GM12878 (cell line): ENCODE measurements around the gene ZNF436. TPM values are rescaled to one million over a fixed set of nuclear protein-coding genes. Genes with fewer than 3 reads are reported as not detected.

Experiments used
- ATAC-seq: fragments of 200-7000 bp; cut with Tn5 transposase; 3 replicates; pipeline ENCODE4 v1.9.1; 2020; ENCODE audit warnings: mild to moderate bottlenecking, moderate library complexity
- BruUV-seq: library from RNA; stranded (reverse); fragments of 400-500 nt; replicated peaks from 2 replicates; lab custom pipeline; 2021; lab: Mats Ljungman, UMichigan
- CTCF ChIA-PET: fragments of 300-600 bp; sonication (Branson Sonifier 250); formaldehyde crosslinking; extraction: SDS; loops from one replicate; lab custom pipeline; 2021; ENCODE audit warnings: inconsistent platforms; lab: Yijun Ruan, JAX
- POLR2A ChIA-PET: fragments of 350-600 bp; formaldehyde crosslinking; extraction: SDS; loops from one replicate; lab custom pipeline; 2021; ENCODE audit warnings: inconsistent platforms; lab: Charles Lee
- RAD21 ChIA-PET: fragments of 300-600 bp; sonication (Branson Sonifier 250); formaldehyde crosslinking; loops from one replicate; lab custom pipeline; 2023; ENCODE audit warnings: antibody characterized with exemption; ENCODE audit not compliant: unreplicated experiment; lab: Charles Lee
- SMC1A ChIA-PET: fragments of 300-600 bp; sonication (Branson Sonifier 250); formaldehyde crosslinking; loops from one replicate; lab custom pipeline; 2023; ENCODE audit not compliant: unreplicated experiment, uncharacterized antibody; lab: Charles Lee
- DNase-seq: peaks from one replicate; pipeline ENCODE4 v3.0.0-alpha.2; 2011; ENCODE audit warnings: low read depth, low spot score
- FAIRE-seq: peaks from 3 replicates; lab custom pipeline; 2011; peaks lifted over from hg19 to GRCh38; lab: Jason Lieb, UNC
- H2AFZ ChIP-seq: 2 replicates; pipeline ENCODE4 v1.6.0; 2011; ENCODE audit warnings: low read depth, low read length, control low read depth; ENCODE audit not compliant: control insufficient read depth
- H3K27ac ChIP-seq: 2 replicates; pipeline ENCODE4 v1.5.1; 2011; ENCODE audit warnings: control low read depth; ENCODE audit not compliant: control insufficient read depth, insufficient read depth
- H3K27me3 ChIP-seq, 2 experiments: replicated peaks in 1 of 2; 2 replicates each; pipeline versions ENCODE4 v1.6.0 to v1.6.1; 2011; ENCODE audit warnings: low read length in 1 of 2; ENCODE audit not compliant: control insufficient read depth in 2 of 2, insufficient read depth in 2 of 2
- H3K36me3 ChIP-seq, 2 experiments: 2 replicates each; pipeline ENCODE4 v1.5.1; 2011; ENCODE audit warnings: low read length in 1 of 2; ENCODE audit not compliant: control insufficient read depth in 2 of 2, insufficient read depth in 2 of 2
- H3K4me1 ChIP-seq: 2 replicates; pipeline ENCODE4 v1.6.1; 2011; ENCODE audit warnings: mild to moderate bottlenecking, low read length, moderate library complexity, mixed read lengths; ENCODE audit not compliant: control insufficient read depth, insufficient read depth
- H3K4me2 ChIP-seq: 2 replicates; pipeline ENCODE4 v1.6.0; 2011; ENCODE audit warnings: control low read depth; ENCODE audit not compliant: control insufficient read depth, insufficient read depth
- H3K4me3 ChIP-seq: fragments of 200-600 bp; sonication (generic); 2 replicates; pipeline ENCODE4 v1.5.1; 2016
- H3K79me2 ChIP-seq: 2 replicates; pipeline ENCODE4 v1.6.0; 2011; ENCODE audit warnings: low read length; ENCODE audit not compliant: control insufficient read depth, insufficient read depth
- H3K9ac ChIP-seq: 2 replicates; pipeline ENCODE4 v1.8.0; 2011; ENCODE audit warnings: low read length, control low read depth, mixed read lengths; ENCODE audit not compliant: control insufficient read depth, insufficient read depth
- H3K9me3 ChIP-seq: replicated peaks from 3 replicates; pipeline ENCODE4 v1.5.1; 2011; ENCODE audit warnings: mild to moderate bottlenecking, low read length; ENCODE audit not compliant: control insufficient read depth, insufficient read depth
- H4K20me1 ChIP-seq: 2 replicates; pipeline ENCODE4 v1.6.0; 2011; ENCODE audit not compliant: control insufficient read depth, insufficient read depth
- RBBP5 ChIP-seq: fragments of 200-600 bp; sonication (generic); conservative IDR thresholded peaks from 2 replicates; pipeline ENCODE4 v1.6.1; 2016
- SMAD5 ChIP-seq: IDR thresholded peaks from 2 replicates; pipeline ENCODE4 v1.6.1; 2016; ENCODE audit warnings: antibody characterized with exemption, low read depth
- SMARCA5 ChIP-seq: fragments of 450-650 bp; IDR thresholded peaks from 2 replicates; pipeline ENCODE4 v1.6.1; 2017; ENCODE audit warnings: mild to moderate bottlenecking
- TBL1XR1 ChIP-seq: IDR thresholded peaks from 2 replicates; pipeline ENCODE4 v1.6.1; 2012; ENCODE audit warnings: low read depth, low read length, improper control_type of control experiment
- ZNF24 ChIP-seq: fragments of 450-650 bp; IDR thresholded peaks from 2 replicates; pipeline ENCODE4 v1.6.1; 2017; ENCODE audit warnings: antibody characterized with exemption, mild to moderate bottlenecking
- WGBS: methylation state at CpG from one replicate; pipeline ENCODE4 v1.1.6; 2016; ENCODE audit warnings: low lambda C conversion rate; ENCODE audit not compliant: insufficient replicate concordance, insufficient coverage; ENCODE audit errors: missing lambda C conversion rate; 5-methylcytosine and 5-hydroxymethylcytosine counted together
- in situ Hi-C: fragments of 300-500 bp; cut with MboI; formaldehyde crosslinking; loops from 9 replicates; pipeline ENCODE4 v1.14.3; 2018; ENCODE audit warnings: mixed read lengths
- intact Hi-C: fragments of 100-400 bp; cut with micrococcal nuclease; formaldehyde crosslinking; loops from one replicate; pipeline ENCODE4 v1.14.2; 2022; ENCODE audit not compliant: unreplicated experiment
- polyA plus RNA-seq, 11 experiments: library from polyadenylated mRNA; depleted of rRNA in 4 of 11; unstranded in 6 of 11; stranded (reverse) in 5 of 11; fragments of >200 nt; fragmentation: Nextera tagmentation in 4 of 11; fragmentation: Illumina TruSeq in 1 of 11; extraction: Ambion mirVana in 4 of 11; extraction: Trizol in 1 of 11; gene quantifications; 1 replicate in 1 of 11; 2 replicates in 10 of 11; pipeline versions ENCODE4 v1.2.1 to v1.2.3, GENCODE V29; 2011 to 2016; ENCODE audit warnings: inconsistent platforms in 2 of 11, missing spikeins in 2 of 11, low read depth in 1 of 11
- total RNA-seq, 4 experiments: library from RNA; depleted of rRNA in 3 of 4; stranded (reverse); fragments of >200 nt in 3 of 4; fragmentation: Illumina TruSeq in 1 of 4; extraction: Trizol in 1 of 4; gene quantifications; 2 replicates each; pipeline versions ENCODE4 v1.2.1 to v1.2.3, GENCODE V29; 2013 to 2021
- TF ChIP-seq, protein P1 (sequence below): IDR thresholded peaks from 2 replicates; pipeline ENCODE4 v1.6.1; 2011; ENCODE audit warnings: low read depth, mild to moderate bottlenecking, low read length, moderate library complexity, borderline replicate concordance; ENCODE audit errors: extremely low read depth

Gene ZNF436
- total and polyA plus RNA-seq, 10 of the 15 experiments (the other 5 are each of a cell fraction or from before 2014, with no cell fraction given) = 0.85 to 4.7 (median 3.0) TPM

DNA sequence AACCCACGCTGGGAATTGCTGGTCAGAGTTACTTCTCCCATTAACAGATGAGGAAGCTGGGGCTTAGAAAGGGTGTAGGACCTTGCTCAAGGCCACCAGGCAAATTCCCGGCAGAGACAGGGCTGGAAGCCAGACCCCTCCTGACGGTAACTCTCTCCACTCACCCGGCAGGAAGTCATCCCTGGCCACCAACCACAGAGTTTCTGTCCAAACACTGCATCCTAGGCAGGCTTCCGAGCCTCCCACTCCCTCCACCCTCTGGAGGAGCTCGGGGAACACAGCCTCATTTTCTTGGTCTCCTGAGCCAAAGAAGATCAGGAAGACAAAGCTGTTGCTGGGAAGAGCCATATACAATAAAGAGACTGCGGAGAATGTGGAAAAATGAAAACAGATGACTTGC is 25.0 kb upstream of the ZNF436 start:
- FAIRE-seq (no peak), ATAC-seq (no peak), DNase-seq (no peak)
- no peaks in the 10 kb centered on the region for H4K20me1 ChIP-seq
- TF ChIP-seq SMAD5 = no peak
- intact Hi-C loops (no loop called here), in situ Hi-C loops (no loop called here)
- H3K9me3 ChIP-seq = no peaks in the 10 kb centered on the region
- POLR2A ChIA-PET = no interaction called here
- no peak overlapping the region for H3K27ac ChIP-seq
- no TSS peak for BruUV-seq
- H3K9ac ChIP-seq = no peak overlapping the region
- H3K79me2 ChIP-seq = no peaks in the 10 kb centered on the region
- 28% methylated on average over 7 of the region's 7 CpGs for WGBS
- SMC1A ChIA-PET = interaction anchor here (1.1 kb wide), 1 partner anchor 8 kb away, joined by 4 read pairs; no protein-coding TSS in a partner anchor
- no peak overlapping the region for H3K4me3 ChIP-seq
- RAD21 ChIA-PET = no interaction called here
- H2AFZ ChIP-seq = no peak overlapping the region
- no peaks in the 10 kb centered on the region for H3K4me1 ChIP-seq
- CTCF ChIA-PET = interaction anchor here (2.7 kb wide), 1 partner anchor 8 kb away, joined by 17 read pairs; no protein-coding TSS in a partner anchor
- peaks cover 0 to 2% of the 10 kb centered on the region in 2 experiments; a peak in 1 of 4 replicates for H3K27me3 ChIP-seq
- no peaks in the 10 kb centered on the region for H3K36me3 ChIP-seq
- H3K4me2 ChIP-seq = no peak overlapping the region

DNA sequence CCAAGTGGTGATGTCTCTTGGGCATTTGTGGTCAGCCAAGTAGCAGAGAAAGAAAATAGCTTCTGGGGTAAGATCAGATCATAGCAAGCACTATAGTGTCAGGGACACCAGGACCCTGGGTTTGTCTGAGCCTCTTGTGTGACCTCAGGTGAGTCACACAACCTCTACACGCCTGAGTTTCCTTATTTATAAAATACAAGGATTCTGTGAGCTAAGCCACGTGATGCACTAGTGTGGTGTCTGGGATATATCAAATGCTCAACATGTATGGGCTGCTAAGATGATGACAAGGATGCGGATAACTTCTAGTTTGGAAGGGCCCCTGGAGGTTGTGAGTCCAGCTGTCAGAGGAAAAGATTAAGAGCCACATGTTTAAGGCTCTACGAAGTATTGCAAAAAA is 24.5 kb upstream of the ZNF436 start:
- ChIA-PET SMC1A (interaction anchor here (1.1 kb wide), 1 partner anchor 8 kb away, joined by 4 read pairs; no protein-coding TSS in a partner anchor), RAD21 (no interaction called here), POLR2A (no interaction called here), CTCF (interaction anchor here (2.7 kb wide), 1 partner anchor 9 kb away, joined by 17 read pairs; no protein-coding TSS in a partner anchor)
- Histone ChIP-seq H3K4me3 (no peak overlapping the region), H3K9me3 (no peaks in the 10 kb centered on the region), H3K36me3 (no peaks in the 10 kb centered on the region), H4K20me1 (no peaks in the 10 kb centered on the region), H3K79me2 (no peaks in the 10 kb centered on the region), H3K4me2 (no peak overlapping the region), H3K9ac (no peak overlapping the region), H3K4me1 (no peaks in the 10 kb centered on the region), H2AFZ (no peak overlapping the region), H3K27ac (no peak overlapping the region), H3K27me3 (peaks cover 0 to 2% of the 10 kb centered on the region in 2 experiments; a peak in 1 of 4 replicates)
- 30% methylated on average over 4 of the region's 4 CpGs for WGBS
- ATAC-seq (no peak), FAIRE-seq (no peak), DNase-seq (no peak)
- intact Hi-C loops = no loop called here
- TF ChIP-seq ZNF24 (no peak), TBL1XR1 (no peak), RBBP5 (no peak), SMARCA5 (no peak)
- TF ChIP-seq, protein P1, sequence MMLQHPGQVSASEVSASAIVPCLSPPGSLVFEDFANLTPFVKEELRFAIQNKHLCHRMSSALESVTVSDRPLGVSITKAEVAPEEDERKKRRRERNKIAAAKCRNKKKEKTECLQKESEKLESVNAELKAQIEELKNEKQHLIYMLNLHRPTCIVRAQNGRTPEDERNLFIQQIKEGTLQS = no peak
- no TSS peak for BruUV-seq
- in situ Hi-C loops = no loop called here
